HepG2 (cell line): Measurements from ENCODE around the gene TALDO1.

Source experiments
- LBX2 ChIP-seq: sonication (generic); formaldehyde crosslinking; IDR thresholded peaks from 2 replicates; pipeline ENCODE4 v1.5.0; 2020; ENCODE audit warnings: missing genetic modification reagents, mild to moderate bottlenecking, borderline replicate concordance
- MAX ChIP-seq: IDR thresholded peaks from 2 replicates; pipeline ENCODE4 v1.6.1; 2012; ENCODE audit warnings: inconsistent platforms
- RBM22 ChIP-seq: fragments of 200-400 bp; formaldehyde crosslinking; optimal IDR thresholded peaks from 2 replicates; pipeline ENCODE3; 2017; ENCODE audit warnings: mild to moderate bottlenecking, low read length, moderate library complexity
- REPIN1 ChIP-seq: sonication (generic); formaldehyde crosslinking; IDR thresholded peaks from 2 replicates; pipeline ENCODE4 v1.8.0; 2022; ENCODE audit warnings: missing genetic modification reagents, low read depth, mild to moderate bottlenecking, borderline replicate concordance

- TF ChIP-seq LBX2 (no peak), MAX (no peak), REPIN1 (CRISPR knock-in tag) (no peak), RBM22 (no peak)
Observed at GRCh38 chr11:810040-810567, 62.8 kb downstream of the TALDO1 start.
